GM12865 (cell line): ENCODE data around the gene NHS.

Experiments used
- DNase-seq: peaks from one replicate; pipeline ENCODE4 v3.0.0; 2010; ENCODE audit warnings: low read depth
- H3K4me3 ChIP-seq: 2 replicates; pipeline ENCODE4 v1.5.1; 2011; ENCODE audit warnings: mild to moderate bottlenecking, low read depth, low read length, control low read depth
- TF ChIP-seq, protein P1 (sequence below): IDR thresholded peaks from 2 replicates; pipeline ENCODE4 v1.5.1; 2011; ENCODE audit warnings: low read length, control low read depth, low read depth, inconsistent platforms; ENCODE audit not compliant: insufficient read depth; ENCODE audit errors: missing control alignments

Gene NHS

DNA sequence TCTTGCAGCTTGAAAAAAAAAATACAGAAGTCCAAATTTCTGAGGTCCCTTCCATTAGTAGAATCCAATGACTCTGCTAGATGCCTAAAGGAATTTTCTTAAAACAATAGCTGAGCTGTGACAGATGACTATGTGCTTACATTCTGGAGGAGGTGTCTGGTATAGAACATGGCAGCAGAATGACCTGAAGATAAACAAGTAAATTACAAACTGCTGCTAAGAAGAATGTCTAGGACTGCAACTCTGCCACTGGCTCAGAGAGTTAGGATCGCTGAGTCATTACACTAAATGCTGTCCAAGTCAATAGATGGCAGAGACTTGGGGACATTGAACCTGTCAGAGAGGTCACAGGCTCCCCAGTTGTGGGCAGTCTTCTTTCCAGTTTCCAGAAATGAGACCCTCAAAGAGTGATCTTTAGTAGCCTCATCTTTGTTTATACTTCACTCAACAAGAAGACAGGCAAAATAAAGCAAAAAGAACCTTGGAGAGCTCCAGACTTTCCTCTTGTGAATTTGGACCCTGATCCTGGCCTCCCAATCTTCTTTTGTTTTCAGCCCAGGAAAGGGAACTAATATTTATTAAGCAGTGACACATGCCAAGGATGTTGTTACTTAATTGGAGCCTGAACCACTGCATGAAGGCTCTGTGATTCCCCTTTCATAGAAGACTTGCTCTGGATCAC lies 305.9 kb downstream of the NHS start:
- TF ChIP-seq, protein P1, sequence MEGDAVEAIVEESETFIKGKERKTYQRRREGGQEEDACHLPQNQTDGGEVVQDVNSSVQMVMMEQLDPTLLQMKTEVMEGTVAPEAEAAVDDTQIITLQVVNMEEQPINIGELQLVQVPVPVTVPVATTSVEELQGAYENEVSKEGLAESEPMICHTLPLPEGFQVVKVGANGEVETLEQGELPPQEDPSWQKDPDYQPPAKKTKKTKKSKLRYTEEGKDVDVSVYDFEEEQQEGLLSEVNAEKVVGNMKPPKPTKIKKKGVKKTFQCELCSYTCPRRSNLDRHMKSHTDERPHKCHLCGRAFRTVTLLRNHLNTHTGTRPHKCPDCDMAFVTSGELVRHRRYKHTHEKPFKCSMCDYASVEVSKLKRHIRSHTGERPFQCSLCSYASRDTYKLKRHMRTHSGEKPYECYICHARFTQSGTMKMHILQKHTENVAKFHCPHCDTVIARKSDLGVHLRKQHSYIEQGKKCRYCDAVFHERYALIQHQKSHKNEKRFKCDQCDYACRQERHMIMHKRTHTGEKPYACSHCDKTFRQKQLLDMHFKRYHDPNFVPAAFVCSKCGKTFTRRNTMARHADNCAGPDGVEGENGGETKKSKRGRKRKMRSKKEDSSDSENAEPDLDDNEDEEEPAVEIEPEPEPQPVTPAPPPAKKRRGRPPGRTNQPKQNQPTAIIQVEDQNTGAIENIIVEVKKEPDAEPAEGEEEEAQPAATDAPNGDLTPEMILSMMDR = no peak
- no peak for DNase-seq
- no peak overlapping the region for H3K4me3 ChIP-seq

DNA sequence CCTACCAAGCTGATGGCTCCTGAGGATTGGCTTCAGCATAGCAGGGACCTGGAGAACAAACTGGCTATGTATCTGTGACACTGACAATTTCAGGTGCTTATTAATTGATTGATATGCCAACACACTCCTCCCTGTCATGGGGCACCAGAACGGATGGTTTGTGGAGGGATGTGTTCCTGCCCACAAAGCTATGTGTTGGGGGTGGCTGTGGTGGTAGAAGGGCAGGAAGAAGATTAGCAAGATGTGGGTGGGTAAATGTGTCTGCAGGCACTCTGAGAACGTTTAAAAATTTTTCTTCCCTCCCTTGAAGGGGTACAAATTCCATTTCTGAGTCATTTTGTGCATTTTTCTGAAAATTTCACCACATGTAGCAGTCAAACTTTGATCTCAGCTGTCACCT lies 307.3 kb downstream of the NHS start:
- TF ChIP-seq, protein P1 = no peak
- H3K4me3 ChIP-seq = no peak overlapping the region
- no peak for DNase-seq

DNA sequence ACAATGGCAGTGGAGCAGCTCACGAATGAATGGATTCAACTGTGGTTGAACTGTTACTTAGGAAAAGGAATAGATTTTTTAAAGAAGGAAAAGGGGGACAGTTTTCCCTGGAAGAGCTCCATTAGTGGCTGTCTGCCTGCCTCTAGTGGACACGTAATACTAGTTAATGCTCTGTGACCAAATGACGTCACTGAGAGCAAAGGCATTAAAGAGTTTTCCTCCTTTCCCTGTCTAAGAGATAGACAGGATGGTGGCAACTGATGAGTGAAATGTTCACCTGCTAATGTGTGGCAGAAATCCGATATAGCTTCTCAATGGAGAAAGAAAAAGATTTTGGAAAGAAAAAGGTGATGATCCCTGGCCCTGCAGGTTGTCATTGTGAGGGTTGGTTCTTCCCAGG lies 310.0 kb downstream of the NHS start:
- TF ChIP-seq, protein P1 = no peak
- no peak overlapping the region for H3K4me3 ChIP-seq
- DNase-seq = no peak

DNA sequence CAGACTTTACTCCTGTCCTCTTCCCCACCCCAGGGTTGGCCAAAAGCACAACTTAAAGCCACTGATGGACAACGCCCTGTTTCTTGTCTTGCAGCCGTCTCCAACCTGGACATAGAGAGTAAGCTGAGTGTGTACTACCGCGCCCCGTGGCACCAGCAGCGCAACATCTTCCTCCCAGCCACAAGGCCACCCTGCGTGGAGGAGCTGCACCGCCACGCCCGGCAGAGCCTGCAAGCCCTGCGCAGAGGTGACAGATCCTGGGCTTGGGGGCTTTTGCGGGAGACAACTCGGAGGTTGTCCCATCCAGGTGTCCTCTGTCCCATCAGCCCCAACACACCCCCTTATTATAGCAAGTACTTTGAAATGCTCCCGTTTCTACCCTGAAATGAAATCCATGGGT lies 312.6 kb downstream of the NHS start:
- DNase-seq = no peak
- TF ChIP-seq, protein P1 = no peak
- H3K4me3 ChIP-seq = no peak overlapping the region

DNA sequence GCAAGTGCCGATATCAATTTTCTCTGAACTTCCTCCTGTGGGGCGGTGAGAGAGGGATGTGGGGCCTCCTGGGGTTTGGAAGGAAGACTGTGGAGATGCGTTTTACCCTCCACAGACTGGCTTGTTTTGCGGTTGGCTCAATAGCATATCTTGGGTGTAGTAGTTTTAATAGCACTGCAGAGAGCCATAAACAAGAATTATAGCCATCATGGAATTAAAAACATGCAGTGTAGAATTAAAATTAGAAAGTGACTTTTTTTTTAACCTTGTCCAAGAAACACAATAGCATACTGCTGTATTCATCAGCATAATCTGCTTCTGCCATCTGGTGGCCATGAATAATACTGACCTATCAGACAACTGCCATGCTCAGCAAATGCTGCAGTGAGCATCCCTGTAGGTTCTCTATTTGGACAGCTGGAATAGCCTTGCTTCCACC lies 315.0 kb downstream of the NHS start:
- DNase-seq = peak; percentile 49
- no peak overlapping the region for H3K4me3 ChIP-seq
- TF ChIP-seq, protein P1 = peak; percentile 40

DNA sequence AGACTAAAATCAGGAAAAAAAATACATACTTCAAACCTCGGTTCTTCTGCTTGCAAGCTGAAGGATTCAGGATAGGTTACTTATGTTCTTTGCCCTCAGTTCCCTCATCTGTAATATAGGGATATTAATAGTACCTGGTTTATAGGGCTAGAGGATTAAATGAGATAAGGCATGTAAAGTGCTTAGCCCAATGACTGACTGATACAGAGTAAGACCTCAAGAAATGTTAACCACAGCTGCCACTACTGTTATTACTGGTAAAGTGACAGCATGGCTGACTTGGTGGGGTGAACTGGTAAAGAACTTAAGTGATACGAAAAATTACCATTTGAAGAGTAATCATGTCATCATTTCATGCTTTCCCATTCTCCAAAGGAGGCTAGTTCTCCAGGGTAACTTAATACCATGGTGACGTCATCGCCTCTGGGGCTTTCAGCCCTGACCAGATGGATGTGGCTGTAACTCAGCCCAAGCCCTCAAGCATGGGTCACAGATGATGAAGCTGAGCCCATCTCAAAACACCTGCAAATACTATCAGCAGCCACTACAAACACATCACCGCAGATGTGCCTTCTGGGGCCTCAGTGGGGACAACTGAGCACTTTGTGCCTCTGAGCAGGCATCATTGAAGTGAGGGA lies 317.8 kb downstream of the NHS start:
- DNase-seq = no peak
- H3K4me3 ChIP-seq = no peak overlapping the region
- TF ChIP-seq, protein P1 = no peak
